Activated T-cell treated with anti-CD3 and anti-CD28 coated beads, Interleukin-2, amount 50 U/mL, for 48 hours (primary cell): ENCODE results near the gene RBM3.

Source experiments
- DNase-seq, 2 experiments: peaks; one replicate each; pipeline ENCODE4 v3.0.0-alpha.2; 2020

Gene RBM3

GRCh38 chrX:48578661-48579128 lies 4.4 kb downstream of the RBM3 start:
- no peak for DNase-seq

GRCh38 chrX:48579259-48579658 lies 5.0 kb downstream of the RBM3 start:
- no peak for DNase-seq

DNA sequence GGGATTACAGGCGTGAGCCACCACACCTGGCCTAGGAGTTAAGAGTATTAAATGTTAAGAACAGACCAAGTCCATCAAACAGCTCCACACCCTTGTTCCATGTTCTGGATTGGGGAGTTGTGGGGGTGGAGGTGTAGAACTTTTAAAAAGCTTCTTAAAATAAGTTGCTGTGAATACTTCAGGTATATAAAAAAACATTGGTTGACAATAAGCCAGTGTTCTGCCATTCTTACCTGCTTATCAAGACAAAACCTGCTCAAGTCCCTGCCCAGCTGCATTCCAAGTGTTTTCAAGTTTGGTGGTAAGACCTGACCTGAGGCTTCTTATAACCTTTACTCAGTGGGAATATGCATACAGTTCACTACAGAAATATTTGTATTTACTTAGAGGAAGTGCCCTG lies 6.4 kb downstream of the RBM3 start:
- no peak for DNase-seq

- no peak for DNase-seq
Measured at GRCh38 chrX:48584698-48585097, 10.4 kb downstream of the RBM3 start.

GRCh38 chrX:48589482-48590162 lies 15.3 kb downstream of the RBM3 start:
- no peak for DNase-seq

GRCh38 chrX:48590203-48591103 lies 16.2 kb downstream of the RBM3 start:
- DNase-seq, result no peak

- no peak for DNase-seq
Measured at GRCh38 chrX:48591255-48591791, 17.0 kb downstream of the RBM3 start.

DNA sequence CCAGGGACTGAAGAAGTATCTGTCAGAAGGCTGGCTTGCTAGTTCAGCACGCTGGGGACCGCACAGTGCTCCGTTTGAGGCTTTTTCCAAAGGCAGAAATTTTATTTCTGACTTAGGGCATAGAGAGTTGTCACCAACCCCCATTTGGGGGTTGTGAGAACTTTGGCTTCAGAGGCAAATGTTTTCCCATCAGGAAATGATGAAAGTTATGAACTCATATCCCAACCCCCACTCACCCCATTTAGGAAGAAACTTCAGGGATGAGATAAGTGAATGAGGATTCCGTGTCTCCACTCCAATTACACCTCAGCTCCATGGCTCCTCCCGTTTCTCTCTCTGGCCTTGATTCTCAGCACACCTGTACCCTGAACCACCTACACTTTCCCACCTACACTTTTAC lies 18.7 kb downstream of the RBM3 start:
- DNase-seq, result no peak

DNA sequence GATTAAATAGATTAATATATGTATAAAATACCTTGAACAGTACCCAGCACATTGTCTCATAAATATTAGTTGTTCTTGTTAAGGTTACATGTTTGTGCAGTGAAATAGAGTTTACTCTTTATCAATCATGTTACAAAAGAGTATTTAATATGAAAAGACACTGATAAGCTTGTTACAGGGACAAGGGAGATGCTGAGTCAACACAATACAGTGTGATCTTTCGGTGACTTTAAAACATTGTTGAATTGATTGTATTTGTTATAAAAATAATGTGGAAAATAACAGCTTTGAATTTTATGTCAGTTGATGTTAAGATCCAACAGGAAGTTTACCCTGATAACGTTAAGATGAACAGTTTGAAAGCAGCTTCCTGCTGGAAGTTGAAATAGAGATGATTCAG lies 21.6 kb downstream of the RBM3 start:
- no peak for DNase-seq

- peak; percentile 90 for DNase-seq
Measured at GRCh38 chrX:48597353-48598264, 23.3 kb downstream of the RBM3 start, which contains the start of gene WDR13. WDR13 (plus strand) TSS chrX:48597492; CDS start chrX:48597997, 505 bp downstream.

GRCh38 chrX:48598614-48599013 lies 24.3 kb downstream of the RBM3 start:
- no peak for DNase-seq

- no peak for DNase-seq
Measured at GRCh38 chrX:48599341-48599740, 25.1 kb downstream of the RBM3 start.

GRCh38 chrX:48600226-48600625 lies 25.9 kb downstream of the RBM3 start:
- DNase-seq, result no peak

GRCh38 chrX:48601741-48602394 lies 27.6 kb downstream of the RBM3 start:
- DNase-seq, result no peak

DNA sequence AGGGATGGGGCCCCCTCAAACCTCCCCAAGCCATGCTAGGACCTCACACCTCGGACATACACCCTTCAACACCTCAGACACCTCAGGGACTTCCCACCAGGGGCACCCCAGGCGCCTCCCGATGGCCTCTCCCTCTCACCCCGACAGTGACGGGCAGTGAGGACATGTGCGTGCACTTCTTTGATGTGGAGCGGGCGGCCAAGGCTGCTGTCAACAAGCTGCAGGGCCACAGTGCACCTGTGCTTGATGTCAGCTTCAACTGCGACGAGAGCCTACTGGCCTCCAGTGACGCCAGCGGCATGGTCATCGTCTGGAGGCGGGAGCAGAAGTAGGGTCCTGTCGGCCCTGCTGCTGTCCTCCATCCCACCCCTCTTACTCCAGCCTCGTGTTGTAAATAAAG lies 30.4 kb downstream of the RBM3 start:
- DNase-seq, result no peak

GRCh38 chrX:48606091-48606490 lies 31.8 kb downstream of the RBM3 start:
- no peak for DNase-seq

GRCh38 chrX:48611703-48612102 lies 37.4 kb downstream of the RBM3 start:
- DNase-seq, result no peak

DNA sequence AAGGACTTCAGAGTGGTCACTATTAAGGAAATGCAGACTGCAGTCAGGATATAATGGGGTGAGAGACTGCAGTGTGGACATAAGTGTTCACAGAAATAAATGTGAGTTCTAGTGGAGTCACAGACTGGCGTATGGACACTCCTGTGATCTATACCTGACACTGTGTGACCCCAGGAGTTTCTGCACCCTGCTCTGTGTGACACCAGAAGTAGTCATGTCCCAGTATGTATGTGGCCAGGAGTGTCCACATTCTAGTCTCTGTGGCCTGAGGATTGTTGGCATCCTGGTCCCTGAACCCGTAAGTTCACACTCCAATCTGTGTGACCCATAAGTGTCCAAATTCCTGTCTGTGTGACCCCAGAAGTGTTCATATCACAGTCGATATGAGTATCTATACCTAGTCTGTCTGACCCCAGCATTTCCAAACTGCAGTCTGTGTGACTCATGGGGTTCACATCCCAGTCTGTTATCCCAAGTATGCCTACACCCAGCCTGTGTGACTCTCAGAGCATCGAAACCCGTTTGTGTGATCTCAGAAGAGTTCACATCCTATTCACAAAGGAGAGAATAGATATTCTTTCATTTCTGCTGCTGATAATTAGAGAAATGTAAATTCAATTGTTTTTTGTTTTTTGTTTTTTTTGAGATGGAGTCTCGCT lies 39.3 kb downstream of the RBM3 start:
- no peak for DNase-seq

DNA sequence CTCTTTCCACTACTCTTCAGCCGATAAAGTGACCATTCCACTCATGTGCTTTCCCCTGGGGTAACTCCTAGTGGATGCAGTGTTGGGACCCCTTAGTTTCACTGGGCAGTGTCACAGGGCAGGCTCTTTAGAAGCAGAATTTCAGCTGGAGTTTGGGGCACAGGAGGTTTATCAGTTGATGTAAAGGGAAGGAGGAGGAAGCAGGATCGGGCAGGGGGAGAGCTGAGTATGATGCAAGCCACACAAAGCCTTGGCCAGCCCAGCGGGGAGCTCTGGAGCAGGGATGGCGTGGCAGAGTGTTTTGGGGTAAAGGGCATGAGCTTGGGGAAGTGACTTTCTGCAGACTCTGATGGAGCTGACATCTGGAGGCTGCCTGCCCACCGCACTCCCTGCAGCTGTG lies 42.3 kb downstream of the RBM3 start:
- no peak for DNase-seq

DNA sequence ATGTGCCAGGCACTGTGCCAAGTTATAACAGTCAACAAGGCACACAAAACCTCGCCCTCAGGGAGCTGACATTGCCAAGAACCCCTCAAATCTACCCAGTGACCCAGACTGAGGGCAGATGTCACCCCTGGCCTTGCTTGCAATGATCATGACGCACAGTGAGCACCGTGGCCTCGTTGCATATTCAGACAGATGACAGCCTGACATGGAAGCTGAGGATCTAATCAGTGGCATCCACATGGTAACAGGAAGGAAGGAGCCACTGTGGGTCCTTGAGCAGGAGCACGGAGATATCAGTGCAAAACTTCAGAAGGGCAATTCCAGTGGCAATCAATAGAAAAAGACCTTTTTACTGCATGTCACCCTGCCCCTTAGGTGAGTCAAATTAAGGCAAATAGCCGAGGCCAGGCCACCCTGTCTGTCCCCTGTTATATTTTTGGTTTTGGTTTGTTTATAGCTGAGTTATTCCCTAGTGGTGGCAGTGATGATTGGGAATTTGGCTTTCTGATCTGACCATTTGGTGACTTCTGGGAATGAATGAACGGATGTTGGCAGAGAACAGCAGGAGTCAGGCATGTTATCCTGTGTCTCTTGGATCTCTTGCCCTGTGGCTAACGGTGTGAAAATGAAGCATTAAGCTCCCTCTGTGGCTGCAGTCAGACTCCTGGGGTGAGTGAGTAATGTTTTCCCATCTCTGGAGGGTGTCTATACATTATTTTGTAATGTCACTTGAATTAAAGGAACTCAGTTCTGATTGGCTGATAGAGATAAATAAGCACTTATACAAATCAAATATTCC lies 43.5 kb downstream of the RBM3 start:
- no peak for DNase-seq
